Endothelial cell of umbilical vein (primary cell): Measurements from ENCODE around the gene TIMM10B. TPM values are rescaled to one million over a fixed set of nuclear protein-coding genes. Genes with fewer than 3 reads are reported as not detected.

Source experiments
- BruUV-seq: library from RNA; stranded (reverse); fragments of 400-500 nt; replicated peaks from 2 replicates; lab custom pipeline; 2021; lab: Mats Ljungman, UMichigan
- CTCF ChIA-PET: fragments of 300-600, 350-600 bp; sonication (Branson Sonifier 250); formaldehyde crosslinking; loops from one replicate; lab custom pipeline; 2021; ENCODE audit warnings: antibody characterized with exemption, inconsistent platforms; lab: Charles Lee
- POLR2A ChIA-PET: fragments of 300-600, 350-600 bp; sonication (Branson Sonifier 250); formaldehyde crosslinking; loops from one replicate; lab custom pipeline; 2021; ENCODE audit warnings: antibody characterized with exemption, inconsistent platforms; lab: Charles Lee
- DNase-seq: peaks from one replicate; pipeline ENCODE4 v3.0.0-alpha.2; 2011; ENCODE audit warnings: low read depth, low spot score
- FAIRE-seq: peaks from 2 replicates; lab custom pipeline; 2011; peaks lifted over from hg19 to GRCh38; lab: Jason Lieb, UNC
- H2AFZ ChIP-seq: 2 replicates; pipeline ENCODE4 v1.6.0; 2012; ENCODE audit warnings: low read depth, low read length, control low read depth, inconsistent platforms
- H3K27ac ChIP-seq: 2 replicates; pipeline ENCODE4 v1.5.1; 2011; ENCODE audit warnings: low read depth, mild to moderate bottlenecking, control low read depth, low read length, moderate library complexity; ENCODE audit not compliant: insufficient read depth
- H3K27me3 ChIP-seq, 2 experiments: 2 replicates each; pipeline versions ENCODE4 v1.6.0 to v1.6.1; 2011; ENCODE audit warnings: low read length in 2 of 2, mixed read lengths in 1 of 2; ENCODE audit not compliant: control insufficient read depth in 2 of 2, insufficient read depth in 2 of 2
- H3K36me3 ChIP-seq, 2 experiments: 2 replicates in 1 of 2; 3 replicates in 1 of 2; pipeline ENCODE4 v1.5.1; 2011; ENCODE audit warnings: low read length in 2 of 2, mild to moderate bottlenecking in 1 of 2, moderate library complexity in 1 of 2; ENCODE audit not compliant: control insufficient read depth in 2 of 2, insufficient read depth in 2 of 2; ENCODE audit errors: extremely low read depth in 1 of 2
- H3K4me1 ChIP-seq: 3 replicates; pipeline ENCODE4 v1.5.1; 2011; ENCODE audit warnings: mild to moderate bottlenecking, low read length; ENCODE audit not compliant: control insufficient read depth, insufficient read depth; ENCODE audit errors: extremely low read depth
- H3K4me2 ChIP-seq: 2 replicates; pipeline ENCODE4 v1.6.1; 2011; ENCODE audit warnings: low read length, control low read depth, mixed read lengths; ENCODE audit not compliant: insufficient read depth
- H3K4me3 ChIP-seq, 3 experiments: fragments of 200-600 bp in 1 of 3; sonication (generic), shearing (Covaris generic) in 1 of 3; replicated peaks in 1 of 3; 2 replicates each; pipeline ENCODE4 v1.5.1; 2011 to 2016; ENCODE audit warnings: control low read depth in 3 of 3, low read length in 3 of 3, mild to moderate bottlenecking in 2 of 3, inconsistent platforms in 1 of 3, low read depth in 1 of 3, moderate library complexity in 1 of 3; ENCODE audit not compliant: insufficient read depth in 1 of 3
- H3K79me2 ChIP-seq: 2 replicates; pipeline ENCODE4 v1.6.0; 2012; ENCODE audit warnings: low read length, inconsistent platforms; ENCODE audit not compliant: control insufficient read depth, insufficient read depth
- H3K9ac ChIP-seq: replicated peaks from 2 replicates; pipeline ENCODE3; 2011; ENCODE audit warnings: low read length, control low read depth; ENCODE audit not compliant: insufficient read depth; ENCODE audit errors: extremely low read depth
- H3K9me1 ChIP-seq: replicated peaks from 3 replicates; pipeline ENCODE4 v1.6.0; 2011; ENCODE audit warnings: mild to moderate bottlenecking, low read length; ENCODE audit not compliant: control insufficient read depth, insufficient read depth; ENCODE audit errors: extremely low read depth
- H3K9me3 ChIP-seq: replicated peaks from 2 replicates; pipeline ENCODE4 v1.5.1; 2012; ENCODE audit warnings: low read length, inconsistent platforms; ENCODE audit not compliant: control insufficient read depth, insufficient read depth
- H4K20me1 ChIP-seq: replicated peaks from 2 replicates; pipeline ENCODE3; 2011; ENCODE audit warnings: mild to moderate bottlenecking, low read length; ENCODE audit not compliant: control insufficient read depth, insufficient read depth; ENCODE audit errors: extremely low read depth
- CTCF ChIP-seq, 2 donors: IDR thresholded peaks; 1 replicate in 1 of 2; 2 replicates in 1 of 2; pipeline ENCODE4 v1.5.1; 2011; ENCODE audit warnings: low read length in 2 of 2, mild to moderate bottlenecking in 2 of 2, moderate library complexity in 2 of 2, control low read depth in 1 of 2, inconsistent platforms in 1 of 2, low read depth in 1 of 2; ENCODE audit not compliant: insufficient read depth in 1 of 2; ENCODE audit errors: extremely low read depth in 1 of 2
- JUN ChIP-seq: IDR thresholded peaks from 2 replicates; pipeline ENCODE4 v1.6.1; 2011; ENCODE audit warnings: borderline replicate concordance, low read depth; ENCODE audit not compliant: insufficient read length, insufficient read depth
- dilution Hi-C: fragments of 300-500 bp; cut with MboI; formaldehyde crosslinking; loops from one replicate; pipeline ENCODE4 v1.15.0; 2019; ENCODE audit warnings: low sequenced_read_pairs; ENCODE audit not compliant: extremely low pct_ligation_motif_present
- intact Hi-C: fragments of 100-400 bp; cut with micrococcal nuclease; formaldehyde crosslinking; loops from one replicate; pipeline ENCODE4 v1.10.0; 2022
- polyA plus RNA-seq, 4 experiments: library from polyadenylated mRNA; depleted of rRNA in 3 of 4; stranded (reverse) in 3 of 4; unstranded in 1 of 4; fragments of >200 nt; gene quantifications; 2 replicates each; pipeline versions ENCODE4 v1.2.1 to v1.2.3, GENCODE V29; 2011 to 2012; ENCODE audit warnings: missing spikeins in 1 of 4
- total RNA-seq: library from RNA; stranded (reverse); gene quantifications from 2 replicates; pipeline ENCODE4 v1.2.3, GENCODE V29; 2021

Gene TIMM10B
- total and polyA plus RNA-seq, 2 donors (not counting 3 experiments of a cell fraction or from before 2014, with no cell fraction given), result 31.3 to 36.5 TPM

GRCh38 chr11:6443269-6444003, 37.9 kb upstream of the TIMM10B start:
- POLR2A ChIA-PET, result interaction anchor here (1.2 to 1.3 kb wide), 2 partner anchors 24 to 65 kb away, joined by 3 to 12 read pairs; partner anchors contain the start of gene APBB1

More at GRCh38 chr11:6443269-6444003, 37.9 kb upstream of the TIMM10B start:
- no peak overlapping the region for H3K4me2 ChIP-seq
- peak; percentile 56 for DNase-seq
- no peaks in the 10 kb centered on the region for H3K9me1 ChIP-seq
- H3K4me3 ChIP-seq, result no peak overlapping the region
- FAIRE-seq, result peak; percentile 90
- no peak overlapping the region for H3K27ac ChIP-seq
- TF ChIP-seq JUN (no peak), CTCF (IDR thresholded peaks at IDR 0.05; ENCODE audit: extremely low read depth in 1 of 2, insufficient read depth in 1 of 2, low read depth in 1 of 2, low read length in 2 of 2) (peak; percentile 78 to 93)
- H3K9me3 ChIP-seq, result no peaks in the 10 kb centered on the region
- H3K9ac ChIP-seq, result no peak overlapping the region
- H4K20me1 ChIP-seq, result no peaks in the 10 kb centered on the region
- no peaks in the 10 kb centered on the region for H3K79me2 ChIP-seq
- BruUV-seq, result no TSS peak
- intact Hi-C loops (loop anchor here (1.0 to 2.0 kb wide), 3 partner anchors 29 to 64 kb away; partner anchors contain the start of genes SMPD1 and TRIM3), dilution Hi-C loops (no loop called here)
- no peaks in the 10 kb centered on the region for H3K27me3 ChIP-seq
- CTCF ChIA-PET, result interaction anchor here (0.7 to 9.9 kb wide), 48 partner anchors 9 to 420 kb away, joined by 3 to 638 read pairs (median 6); partner anchors contain the start of genes APBB1, ARFIP2, MRPL17 and SMPD1
- peaks cover 0 to 2% of the 10 kb centered on the region in 2 experiments for H3K36me3 ChIP-seq
- H3K4me1 ChIP-seq, result no peaks in the 10 kb centered on the region
- no peak overlapping the region for H2AFZ ChIP-seq
